Sigmoid colon (tissue), 7 donors: ENCODE measurements around the gene PRUNE2. TPM values are rescaled to one million over a fixed set of nuclear protein-coding genes. Genes with fewer than 3 reads are reported as not detected.

ENCODE experiments used
- DNase-seq: peaks from one replicate; pipeline ENCODE4 v3.0.0-alpha.2; 2019
- H3K27ac ChIP-seq, 4 donors: fragments of 200-600 bp; sonication (generic); one replicate each; pipeline ENCODE4 v1.5.1; 2016 to 2019; ENCODE audit warnings: mild to moderate bottlenecking in 1 of 4
- H3K27me3 ChIP-seq, 3 donors: fragments of 200-600 bp; sonication (generic); one replicate each; pipeline ENCODE4 v1.5.1; 2019; ENCODE audit warnings: mild to moderate bottlenecking in 1 of 3
- H3K36me3 ChIP-seq, 4 donors: fragments of 200-600 bp; sonication (generic); one replicate each; pipeline ENCODE4 v1.5.1; 2016 to 2019
- H3K4me1 ChIP-seq, 4 donors: fragments of 200-600 bp; sonication (generic); one replicate each; pipeline ENCODE4 v1.5.1; 2017 to 2019
- H3K4me3 ChIP-seq, 4 donors: fragments of 200-600 bp; sonication (generic); one replicate each; pipeline ENCODE4 v1.5.1; 2017 to 2019; ENCODE audit warnings: mild to moderate bottlenecking in 2 of 4, moderate library complexity in 1 of 4
- H3K9me3 ChIP-seq, 4 donors: fragments of 200-600 bp in 3 of 4; sonication (generic) in 3 of 4; one replicate each; pipeline versions ENCODE4 v1.5.1 to v1.6.1; 2013 to 2019
- CTCF ChIP-seq, 4 experiments: fragments of 450-650 bp in 3 of 4; fragments of 200-600 bp in 1 of 4; IDR thresholded peaks; one replicate each; pipeline ENCODE4 v1.5.1; 2016 to 2019; ENCODE audit warnings: antibody characterized with exemption in 4 of 4, mild to moderate bottlenecking in 3 of 4, moderate library complexity in 2 of 4
- EP300 ChIP-seq, 4 donors: sonication (generic); formaldehyde crosslinking; IDR thresholded peaks; one replicate each; pipeline ENCODE4 v1.6.1; 2017; ENCODE audit warnings: antibody characterized with exemption in 4 of 4
- POLR2A ChIP-seq, 2 donors: fragments of 450-650 bp; IDR thresholded peaks; one replicate each; pipeline ENCODE4 v1.6.1; 2016; ENCODE audit warnings: antibody characterized with exemption in 2 of 2, mild to moderate bottlenecking in 2 of 2, moderate library complexity in 2 of 2
- POLR2AphosphoS5 ChIP-seq, 4 donors: sonication (generic); formaldehyde crosslinking; IDR thresholded peaks; one replicate each; pipeline ENCODE4 v1.6.1; 2017; ENCODE audit warnings: antibody characterized with exemption in 4 of 4
- WGBS, 2 donors: extraction: QIAGEN DNeasy Blood & Tissue Kit; methylation state at CpG; one replicate each; pipeline ENCODE4 v1.1.7; 2013; 5-methylcytosine and 5-hydroxymethylcytosine counted together
- intact Hi-C: fragments of 100-400 bp; cut with DNase I; formaldehyde crosslinking; loops from one replicate; pipeline ENCODE4 v1.15.1; 2023
- polyA plus RNA-seq, 3 donors: library from polyadenylated mRNA; stranded (reverse); fragments of 200-250 nt; gene quantifications; one replicate each; pipeline ENCODE4 v1.2.3, GENCODE V29; 2013
- total RNA-seq, 4 donors: library from RNA; depleted of rRNA; stranded (reverse); fragments of >200 nt; gene quantifications; one replicate each; pipeline ENCODE4 v1.1.0, GENCODE V29; 2016
- donor health status: healthy with polysubstance abuse.
- donor health status: Bipolar disorder and iron deficiency.
- donor health status: healthy.

Gene PRUNE2
- total and polyA plus RNA-seq, 7 donors, result 7.4 to 536 (median 440) TPM

GRCh38 chr9:76803762-76804161 lies 102.2 kb downstream of the PRUNE2 start:
- intact Hi-C loops, result no loop called here
- Histone ChIP-seq H3K36me3 (peaks cover 0 to 10% (median 2%) of the 10 kb centered on the region in 4 donors), H3K9me3 (no peaks in the 10 kb centered on the region), H3K27ac (peak overlapping the region in 1 of 4 donors; percentile 2), H3K27me3 (no peaks in the 10 kb centered on the region), H3K4me1 (peaks cover 0 to 7% (median 3%) of the 10 kb centered on the region in 4 donors), H3K4me3 (no peak overlapping the region)
- TF ChIP-seq POLR2A (IDR thresholded peaks at IDR 0.05) (no peak), CTCF (IDR thresholded peaks at IDR 0.05) (no peak), POLR2AphosphoS5 (IDR thresholded peaks at IDR 0.05) (no peak)
- 87 to 94% methylated on average over 7 of the region's 7 CpGs for WGBS, 2 donors
- DNase-seq, result no peak

DNA sequence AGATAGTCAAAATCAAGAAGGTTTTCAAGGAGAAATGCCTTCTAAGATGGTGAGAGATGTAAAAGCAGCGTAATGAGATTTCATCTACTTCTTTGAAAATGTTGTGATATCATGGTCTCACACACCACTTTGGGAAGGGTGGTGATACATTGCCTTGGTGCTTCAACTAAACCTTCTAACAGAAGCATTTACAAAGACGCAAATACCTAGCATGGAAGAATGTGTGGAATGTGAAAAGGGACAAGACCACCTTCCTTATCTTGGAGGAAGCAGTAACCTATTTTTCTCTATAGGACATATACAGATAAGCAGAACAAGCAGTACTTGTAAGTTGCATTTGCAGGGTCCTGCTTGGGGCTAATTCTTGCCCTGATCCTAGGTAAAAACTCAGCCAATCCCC lies 102.8 kb downstream of the PRUNE2 start:
- H3K36me3 ChIP-seq, result peaks cover 0 to 10% (median 2%) of the 10 kb centered on the region in 4 donors
- intact Hi-C loops, result no loop called here
- H3K4me3 ChIP-seq, result no peak overlapping the region
- no peak for DNase-seq
- WGBS, 2 donors, result 85 to 92% methylated on average over 2 of the region's 2 CpGs
- no peak overlapping the region for H3K27ac ChIP-seq
- no peaks in the 10 kb centered on the region for H3K9me3 ChIP-seq
- H3K27me3 ChIP-seq, result no peaks in the 10 kb centered on the region
- TF ChIP-seq CTCF (IDR thresholded peaks at IDR 0.05) (no peak), POLR2A (IDR thresholded peaks at IDR 0.05) (no peak), EP300 (IDR thresholded peaks at IDR 0.05) (no peak), POLR2AphosphoS5 (IDR thresholded peaks at IDR 0.05) (no peak)
- peaks cover 0 to 14% (median 8%) of the 10 kb centered on the region in 4 donors for H3K4me1 ChIP-seq

GRCh38 chr9:76800901-76801300 lies 105.0 kb downstream of the PRUNE2 start:
- Histone ChIP-seq H3K27me3 (no peaks in the 10 kb centered on the region), H3K36me3 (peaks cover 0 to 10% (median 2%) of the 10 kb centered on the region in 4 donors), H3K4me3 (no peak overlapping the region), H3K27ac (no peak overlapping the region), H3K4me1 (peaks cover 0 to 23% (median 14%) of the 10 kb centered on the region in 4 donors), H3K9me3 (no peaks in the 10 kb centered on the region)
- intact Hi-C loops, result no loop called here
- DNase-seq, result no peak
- WGBS, 2 donors, result 51 to 79% methylated on average over 1 of the region's 1 CpG
- no peak for TF ChIP-seq POLR2AphosphoS5 (IDR thresholded peaks at IDR 0.05)
- no peak for TF ChIP-seq EP300 (IDR thresholded peaks at IDR 0.05)
- no peak for TF ChIP-seq POLR2A (IDR thresholded peaks at IDR 0.05)
- TF ChIP-seq CTCF (IDR thresholded peaks at IDR 0.05), result no peak

DNA sequence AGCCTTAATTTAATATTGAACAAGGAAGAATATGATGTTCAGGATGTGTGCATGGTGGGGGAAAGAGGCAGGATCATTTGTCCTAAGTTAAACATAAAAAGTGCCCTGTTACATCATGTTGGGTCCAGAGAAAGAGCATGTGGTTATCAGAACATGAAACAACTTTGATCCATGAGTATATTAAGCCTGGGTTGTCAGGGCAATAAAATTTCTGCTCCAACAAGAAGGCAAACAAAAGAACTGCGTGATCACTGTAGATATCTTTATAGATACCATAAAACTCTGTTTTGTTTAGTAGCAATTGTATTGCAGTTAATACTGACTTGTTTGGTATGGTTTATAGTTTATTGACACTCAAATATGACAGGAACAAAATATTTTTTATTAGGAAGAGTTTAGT lies 106.4 kb downstream of the PRUNE2 start:
- peaks cover 0 to 24% (median 14%) of the 10 kb centered on the region in 4 donors for H3K4me1 ChIP-seq
- DNase-seq, result no peak
- H3K27ac ChIP-seq, result no peak overlapping the region
- WGBS, 2 donors, result 15 to 60% methylated on average over 1 of the region's 1 CpG
- no peak for TF ChIP-seq POLR2A (IDR thresholded peaks at IDR 0.05)
- no peak for TF ChIP-seq POLR2AphosphoS5 (IDR thresholded peaks at IDR 0.05)
- no peak for TF ChIP-seq EP300 (IDR thresholded peaks at IDR 0.05)
- no peak for TF ChIP-seq CTCF (IDR thresholded peaks at IDR 0.05)
- peaks cover 0 to 2% (median 0%) of the 10 kb centered on the region in 4 donors for H3K36me3 ChIP-seq
- H3K27me3 ChIP-seq, result no peaks in the 10 kb centered on the region
- intact Hi-C loops, result no loop called here
- no peaks in the 10 kb centered on the region for H3K9me3 ChIP-seq
- H3K4me3 ChIP-seq, result no peak overlapping the region

DNA sequence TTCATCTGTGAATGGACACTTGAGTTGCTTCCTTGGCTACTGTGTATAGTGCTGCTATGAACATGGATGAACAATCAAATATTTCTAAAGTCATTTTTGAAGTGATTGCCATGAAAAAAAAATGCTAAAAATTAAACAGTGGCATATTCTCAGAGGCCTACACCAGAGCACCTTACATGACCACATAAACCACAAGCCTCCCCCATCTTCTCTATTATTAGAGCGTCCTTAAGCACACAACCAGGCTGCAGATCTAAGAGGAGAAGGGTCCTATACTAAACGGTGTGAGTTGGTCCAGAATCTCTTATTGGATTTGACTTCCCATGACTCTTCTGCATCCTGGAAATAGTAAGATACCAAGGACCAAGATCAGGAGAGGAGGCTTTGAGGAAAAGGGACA lies 107.4 kb downstream of the PRUNE2 start:
- Histone ChIP-seq H3K4me3 (no peak overlapping the region), H3K4me1 (peaks cover 0 to 24% (median 14%) of the 10 kb centered on the region in 4 donors), H3K27me3 (no peaks in the 10 kb centered on the region), H3K27ac (peak overlapping the region in 1 of 4 donors; percentile 20), H3K9me3 (no peaks in the 10 kb centered on the region), H3K36me3 (no peaks in the 10 kb centered on the region)
- WGBS, 2 donors, result 68 to 88% methylated on average over 2 of the region's 2 CpGs
- no peak for DNase-seq
- intact Hi-C loops, result no loop called here
- TF ChIP-seq EP300 (IDR thresholded peaks at IDR 0.05) (no peak), POLR2A (IDR thresholded peaks at IDR 0.05) (no peak), POLR2AphosphoS5 (IDR thresholded peaks at IDR 0.05) (peak in 1 of 4 donors; percentile 7)
